Lower leg skin (tissue), 4 donors: Measurements from ENCODE around the gene AFF2. TPM values are rescaled to one million over a fixed set of nuclear protein-coding genes. Genes with fewer than 3 reads are reported as not detected.

Experiments used
- DNase-seq, 2 donors: peaks; one replicate each; pipeline ENCODE4 v3.0.0-alpha.2; 2019; ENCODE audit warnings: low spot score in 2 of 2
- H3K4me3 ChIP-seq: fragments of 200-600 bp; sonication (generic); 2 replicates; pipeline ENCODE4 v1.5.1; 2017; ENCODE audit warnings: mild to moderate bottlenecking, low read depth; ENCODE audit not compliant: poor library complexity, severe bottlenecking
- POLR2A ChIP-seq, 2 donors: fragments of 450-650 bp; IDR thresholded peaks; one replicate each; pipeline ENCODE4 v1.6.1; 2016 to 2017; ENCODE audit warnings: antibody characterized with exemption in 2 of 2, mild to moderate bottlenecking in 1 of 2, moderate library complexity in 1 of 2
- WGBS, 2 donors: methylation state at CpG; one replicate each; pipeline ENCODE4 v1.1.5; 2018; 5-methylcytosine and 5-hydroxymethylcytosine counted together
- intact Hi-C: fragments of 100-400 bp; cut with DNase I; formaldehyde crosslinking; loops from one replicate; pipeline ENCODE4 v1.15.0; 2023; ENCODE audit warnings: low total_unique reads
- total RNA-seq, 4 donors: library from RNA; depleted of rRNA; stranded (reverse); fragments of >200 nt; gene quantifications; one replicate each; pipeline ENCODE4 v1.1.0, GENCODE V29; 2016
- TF ChIP-seq, protein P1 (sequence below), 3 donors: fragments of 450-650 bp; IDR thresholded peaks; one replicate each; pipeline ENCODE4 v1.5.1; 2016; ENCODE audit warnings: antibody characterized with exemption in 3 of 3, mild to moderate bottlenecking in 3 of 3, moderate library complexity in 2 of 3

Gene AFF2
- total RNA-seq, 4 donors from 2014 or later, result 1.1 to 6.4 (median 2.5) TPM

DNA sequence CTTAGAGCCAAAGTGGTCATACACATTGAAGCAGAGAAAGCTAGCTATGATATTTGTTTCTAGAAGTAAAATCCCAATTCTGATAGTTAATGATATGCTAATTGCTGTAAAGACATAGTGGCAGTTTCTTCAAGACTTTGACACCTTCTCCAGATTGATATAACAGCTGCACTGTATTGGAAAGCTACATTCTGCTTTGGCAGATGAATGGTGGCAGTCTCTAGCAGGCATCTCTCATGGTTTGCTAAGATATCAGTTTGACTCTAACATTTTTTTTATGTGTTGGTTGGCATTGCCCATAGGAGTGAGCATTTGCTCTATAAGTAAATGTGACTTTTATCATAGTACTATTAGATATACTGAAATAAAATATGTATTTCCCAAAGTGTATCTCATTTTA lies 128.2 kb downstream of the AFF2 start:
- intact Hi-C loops, result no loop called here
- TF ChIP-seq POLR2A (IDR thresholded peaks at IDR 0.05), result no peak
- TF ChIP-seq, protein P1, sequence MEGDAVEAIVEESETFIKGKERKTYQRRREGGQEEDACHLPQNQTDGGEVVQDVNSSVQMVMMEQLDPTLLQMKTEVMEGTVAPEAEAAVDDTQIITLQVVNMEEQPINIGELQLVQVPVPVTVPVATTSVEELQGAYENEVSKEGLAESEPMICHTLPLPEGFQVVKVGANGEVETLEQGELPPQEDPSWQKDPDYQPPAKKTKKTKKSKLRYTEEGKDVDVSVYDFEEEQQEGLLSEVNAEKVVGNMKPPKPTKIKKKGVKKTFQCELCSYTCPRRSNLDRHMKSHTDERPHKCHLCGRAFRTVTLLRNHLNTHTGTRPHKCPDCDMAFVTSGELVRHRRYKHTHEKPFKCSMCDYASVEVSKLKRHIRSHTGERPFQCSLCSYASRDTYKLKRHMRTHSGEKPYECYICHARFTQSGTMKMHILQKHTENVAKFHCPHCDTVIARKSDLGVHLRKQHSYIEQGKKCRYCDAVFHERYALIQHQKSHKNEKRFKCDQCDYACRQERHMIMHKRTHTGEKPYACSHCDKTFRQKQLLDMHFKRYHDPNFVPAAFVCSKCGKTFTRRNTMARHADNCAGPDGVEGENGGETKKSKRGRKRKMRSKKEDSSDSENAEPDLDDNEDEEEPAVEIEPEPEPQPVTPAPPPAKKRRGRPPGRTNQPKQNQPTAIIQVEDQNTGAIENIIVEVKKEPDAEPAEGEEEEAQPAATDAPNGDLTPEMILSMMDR (IDR thresholded peaks at IDR 0.05), result no peak

DNA sequence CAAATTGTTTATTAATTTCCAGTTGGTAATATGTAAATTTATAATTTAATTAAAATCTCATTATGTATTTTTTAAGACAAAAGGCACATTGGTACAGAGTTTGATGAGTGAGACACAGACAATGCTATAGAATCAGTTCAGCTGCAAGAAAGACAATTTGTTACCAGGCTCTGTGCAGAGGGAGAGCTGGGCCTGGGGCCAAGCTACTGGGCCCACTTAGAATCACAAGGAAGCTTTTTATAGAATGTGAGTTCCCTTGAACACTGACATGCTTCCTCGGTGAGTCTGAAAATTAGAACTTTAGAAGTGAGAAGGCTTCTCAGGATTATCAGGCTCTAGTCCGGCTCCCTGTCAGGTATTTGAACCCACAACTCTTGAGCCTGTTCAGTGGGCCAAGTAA lies 129.0 kb downstream of the AFF2 start:
- DNase-seq, result no peak
- intact Hi-C loops, result no loop called here
- H3K4me3 ChIP-seq, result no peak overlapping the region
- 71 to 90% methylated on average over 2 of the region's 2 CpGs for WGBS, 2 donors
- TF ChIP-seq POLR2A (IDR thresholded peaks at IDR 0.05), result no peak
- TF ChIP-seq, protein P1 (IDR thresholded peaks at IDR 0.05), result no peak

More for the DNA sequence above, 128.2 kb downstream of the AFF2 start:
- no peak for DNase-seq
- no peak overlapping the region for H3K4me3 ChIP-seq

DNA sequence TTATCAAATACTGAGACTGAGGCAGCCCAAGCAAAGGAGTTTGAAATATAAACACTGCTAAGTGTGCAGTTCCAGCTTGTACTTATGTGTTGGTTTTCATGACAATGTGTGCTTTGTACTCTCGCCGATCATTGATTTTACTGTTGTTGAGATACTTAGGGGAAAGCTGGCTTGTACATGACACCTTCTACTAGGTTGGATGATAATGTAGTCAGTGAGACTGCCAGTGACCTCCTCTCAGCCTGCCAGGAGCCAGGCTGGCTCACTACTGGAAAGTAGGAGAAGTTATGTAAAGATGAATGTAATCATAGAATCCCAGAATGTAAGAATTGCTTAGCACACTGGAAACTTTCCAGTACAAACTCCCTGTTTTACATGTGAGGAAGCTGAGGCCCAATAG lies 132.0 kb downstream of the AFF2 start:
- TF ChIP-seq, protein P1 (IDR thresholded peaks at IDR 0.05), result no peak
- TF ChIP-seq POLR2A (IDR thresholded peaks at IDR 0.05), result no peak
- H3K4me3 ChIP-seq, result no peak overlapping the region
- WGBS, 2 donors, result 41 to 69% methylated on average over 2 of the region's 2 CpGs
- DNase-seq, result no peak
- intact Hi-C loops, result no loop called here

DNA sequence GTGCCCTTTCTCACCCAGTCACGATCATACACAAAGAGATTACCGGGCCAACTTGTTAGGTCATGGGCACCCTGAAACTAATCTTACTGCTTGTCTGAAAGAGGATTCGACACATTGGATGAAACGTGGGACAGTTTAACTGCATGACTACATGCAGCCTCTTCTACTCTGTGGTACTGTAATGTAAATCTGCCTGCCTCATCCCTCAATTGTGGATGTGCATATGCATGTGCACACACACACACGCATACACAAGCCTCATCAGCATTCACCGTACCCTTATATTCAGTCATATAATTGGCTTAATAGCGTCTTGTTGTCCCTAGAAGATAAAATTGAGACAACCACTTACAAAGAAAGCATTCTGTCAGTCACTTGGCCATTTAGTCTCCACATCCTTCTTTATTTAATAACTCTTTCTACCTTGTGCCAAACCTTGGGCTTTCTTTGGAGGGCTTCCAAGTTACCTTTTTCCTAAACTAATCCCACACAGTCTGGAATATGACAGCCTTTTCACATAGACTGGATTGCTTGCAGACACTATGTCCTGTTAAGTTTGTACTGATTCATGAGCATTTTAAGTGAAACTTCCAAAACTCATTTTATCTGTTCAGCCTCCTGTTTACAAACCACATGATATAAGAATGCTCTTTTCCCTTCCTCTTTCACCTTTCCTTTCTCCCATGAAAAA lies 132.9 kb downstream of the AFF2 start:
- no peak for DNase-seq
- 78 to 83% methylated on average over 7 of the region's 7 CpGs for WGBS, 2 donors
- intact Hi-C loops, result no loop called here
- H3K4me3 ChIP-seq, result no peak overlapping the region
- TF ChIP-seq POLR2A (IDR thresholded peaks at IDR 0.05), result no peak
- TF ChIP-seq, protein P1 (IDR thresholded peaks at IDR 0.05), result no peak

DNA sequence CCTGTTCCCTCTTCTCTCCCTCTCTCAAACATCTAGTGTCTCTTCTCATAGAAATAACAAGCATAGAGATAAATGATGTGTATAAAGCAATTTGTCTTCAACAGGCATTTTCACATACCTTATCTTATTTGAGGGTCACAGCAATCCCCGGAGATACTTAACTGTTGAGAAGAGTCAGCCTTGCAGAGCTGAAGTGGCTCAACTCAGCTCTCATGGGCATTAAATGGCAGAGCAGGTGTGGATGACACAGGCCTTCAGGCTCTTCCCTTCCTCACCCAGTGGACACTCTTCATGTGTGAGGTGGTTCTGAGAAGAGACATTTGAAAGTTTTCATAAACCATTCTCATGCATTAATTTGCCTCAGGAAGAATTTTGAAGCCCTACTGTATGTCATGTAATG lies 134.2 kb downstream of the AFF2 start:
- intact Hi-C loops, result no loop called here
- no peak for DNase-seq
- 78 to 89% methylated on average over 1 of the region's 1 CpG for WGBS, 2 donors
- no peak overlapping the region for H3K4me3 ChIP-seq
- TF ChIP-seq, protein P1 (IDR thresholded peaks at IDR 0.05), result no peak
- TF ChIP-seq POLR2A (IDR thresholded peaks at IDR 0.05), result no peak

DNA sequence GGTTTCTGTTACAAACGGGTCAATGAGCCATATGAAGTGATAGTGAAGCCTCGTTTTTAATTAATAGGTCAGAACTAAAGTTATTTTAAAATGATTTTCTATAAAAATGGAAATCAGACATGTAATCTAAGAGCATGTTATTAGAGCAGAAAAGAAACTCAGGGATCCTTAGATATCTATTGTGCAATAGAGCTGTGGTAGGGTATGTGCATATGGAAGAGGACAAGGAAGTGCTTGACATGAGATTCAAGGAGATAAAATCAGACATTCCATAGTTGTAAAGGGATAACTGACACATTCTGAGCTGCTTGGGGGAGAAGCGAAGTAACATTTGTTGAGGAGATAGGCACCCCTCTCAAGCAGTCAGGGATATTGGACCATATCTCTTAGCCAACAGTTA lies 143.0 kb downstream of the AFF2 start:
- WGBS, 2 donors, result 54 to 88% methylated on average over 3 of the region's 3 CpGs
- H3K4me3 ChIP-seq, result no peak overlapping the region
- TF ChIP-seq POLR2A (IDR thresholded peaks at IDR 0.05), result no peak
- TF ChIP-seq, protein P1 (IDR thresholded peaks at IDR 0.05), result no peak
- intact Hi-C loops, result no loop called here
- no peak for DNase-seq
